GM12892 (cell line): ENCODE results near the gene C10orf95.

ENCODE experiments used
- POLR2A ChIP-seq: IDR thresholded peaks from 2 replicates; pipeline ENCODE4 v1.6.1; 2011; ENCODE audit warnings: low read depth, low read length, control low read depth
- POLR2AphosphoS5 ChIP-seq: IDR thresholded peaks from 2 replicates; pipeline ENCODE4 v1.6.1; 2011; ENCODE audit warnings: low read depth, low read length, control low read depth
- TAF1 ChIP-seq: IDR thresholded peaks from 2 replicates; pipeline ENCODE4 v1.6.1; 2011; ENCODE audit warnings: low read depth, mild to moderate bottlenecking, control low read depth, low read length, borderline replicate concordance

GRCh38 chr10:102485093-102485784, 33.9 kb upstream of the C10orf95 start:
- TF ChIP-seq TAF1 = no peak
- TF ChIP-seq POLR2A = no peak
- TF ChIP-seq POLR2AphosphoS5 = no peak
